Measurements from ENCODE around the gene MUSK.

MUSK gene

DNA sequence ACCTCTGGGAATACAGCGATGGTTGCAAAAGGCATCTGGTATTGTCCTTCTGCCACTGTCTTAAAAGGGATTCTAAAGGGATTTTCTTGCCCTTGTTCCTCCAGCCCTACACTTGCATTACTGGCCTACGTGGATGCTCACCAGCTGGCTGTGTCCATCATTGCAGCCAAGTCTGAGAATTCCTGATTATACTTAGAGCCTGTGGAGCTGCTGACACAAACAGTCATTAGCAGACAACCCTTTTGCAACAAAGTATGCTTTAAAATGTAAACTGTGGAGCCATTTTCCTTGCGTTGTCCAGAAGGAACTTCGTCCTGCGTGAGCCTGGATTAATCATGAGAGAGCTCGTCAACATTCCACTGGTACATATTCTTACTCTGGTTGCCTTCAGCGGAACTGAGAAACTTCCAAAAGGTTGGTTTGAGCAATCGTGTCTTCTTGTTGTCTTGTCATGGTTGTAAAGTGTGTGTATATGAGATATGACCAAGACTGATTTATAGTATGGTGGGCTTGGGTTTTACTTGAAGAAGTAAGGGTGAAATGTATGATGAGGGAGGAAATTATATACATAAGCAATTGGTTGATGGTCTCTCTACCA lies at the start of gene MUSK:
Gene MUSK, plus strand, starts transcription at position 222 of the 598 bp plus-strand sequence. Its CDS starts 114 bp downstream, at position 336.
- no peak for DNase-seq (ENCODE audit: low spot score)

DNA sequence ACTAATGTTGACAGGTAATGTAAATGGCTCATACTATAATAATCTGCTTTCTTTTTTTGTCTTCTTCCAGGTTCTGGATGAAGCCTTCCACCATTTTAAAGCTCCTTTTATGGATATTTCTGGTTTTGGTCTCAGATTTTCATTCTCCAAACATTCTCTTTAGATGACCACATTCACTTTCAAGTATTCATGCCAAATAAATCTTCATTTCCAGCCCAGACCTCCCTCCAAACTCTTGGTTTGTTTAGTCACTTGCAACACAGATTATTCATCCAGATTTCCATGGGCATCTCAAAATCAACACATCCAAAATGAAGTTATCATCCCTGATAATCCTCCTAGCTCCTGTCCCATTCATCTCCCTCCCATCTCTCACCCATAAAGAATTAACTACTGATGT lies 48.8 kb upstream of the MUSK start:
- DNase-seq (ENCODE audit: low spot score) = no peak

DNA sequence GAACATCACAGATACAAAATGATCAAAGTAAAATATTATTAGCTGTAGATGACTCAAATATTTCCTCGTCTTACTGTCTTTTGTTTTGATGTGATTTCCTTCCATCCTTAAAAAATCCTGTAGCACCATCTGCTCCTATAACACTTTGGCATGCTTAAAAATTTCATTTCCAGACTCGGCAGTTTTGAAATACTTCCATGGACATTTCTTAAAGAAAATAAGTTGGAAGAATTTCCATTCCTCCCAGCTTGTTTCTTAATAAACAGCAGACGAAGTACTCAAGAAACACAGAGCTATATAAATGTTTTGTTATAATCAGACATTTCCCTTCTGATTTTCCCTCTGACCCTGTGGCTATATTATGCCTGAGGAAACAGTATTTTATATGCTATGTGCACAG lies 47.9 kb upstream of the MUSK start:
- DNase-seq (ENCODE audit: low spot score) = no peak

DNA sequence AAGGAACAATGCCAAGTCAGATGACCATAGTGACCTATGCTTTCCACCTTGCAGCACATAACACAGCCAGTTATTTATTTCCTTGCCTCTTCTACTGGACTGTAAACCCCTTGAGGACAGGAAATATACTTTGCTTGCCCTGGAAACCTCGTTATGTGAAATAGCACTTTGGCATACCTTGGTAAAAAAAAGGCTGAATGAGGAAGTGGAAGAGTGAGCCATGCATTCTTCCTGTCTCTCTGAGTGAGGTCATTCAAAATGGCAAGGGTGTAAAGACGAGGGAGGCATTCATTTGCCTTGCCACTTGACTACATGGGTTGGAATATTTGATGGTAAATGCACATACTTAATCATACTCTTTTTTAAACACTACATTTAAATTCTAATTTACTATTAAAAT lies 46.2 kb upstream of the MUSK start:
- no peak for DNase-seq (ENCODE audit: low spot score)

DNA sequence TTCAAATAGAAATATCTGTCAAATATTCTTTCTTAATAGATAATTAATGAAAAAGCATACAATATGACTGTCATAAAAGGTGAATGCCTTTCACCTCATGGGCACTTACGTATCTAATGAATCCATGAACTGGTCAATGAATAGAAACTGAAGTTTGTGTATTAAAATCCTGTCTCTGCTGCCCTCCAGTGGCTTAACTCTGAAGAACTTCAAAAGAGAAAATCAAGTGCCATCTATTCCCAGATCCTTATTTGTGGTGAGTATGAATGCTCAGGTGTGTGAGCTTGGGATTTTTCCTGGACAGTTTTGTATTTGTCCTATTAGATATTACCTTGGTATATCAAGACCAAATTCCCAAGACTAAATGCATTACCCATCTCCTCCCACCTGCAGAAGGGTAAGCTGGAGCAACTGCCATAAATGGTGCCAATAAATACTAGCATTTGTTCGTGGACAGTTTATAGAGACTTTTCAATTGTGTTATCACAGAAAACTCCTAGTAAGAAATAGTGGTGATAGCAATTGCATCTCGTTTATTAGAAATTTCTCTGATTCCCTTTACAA lies 45.0 kb upstream of the MUSK start:
- peak; percentile 88 for DNase-seq (ENCODE audit: low spot score)

DNA sequence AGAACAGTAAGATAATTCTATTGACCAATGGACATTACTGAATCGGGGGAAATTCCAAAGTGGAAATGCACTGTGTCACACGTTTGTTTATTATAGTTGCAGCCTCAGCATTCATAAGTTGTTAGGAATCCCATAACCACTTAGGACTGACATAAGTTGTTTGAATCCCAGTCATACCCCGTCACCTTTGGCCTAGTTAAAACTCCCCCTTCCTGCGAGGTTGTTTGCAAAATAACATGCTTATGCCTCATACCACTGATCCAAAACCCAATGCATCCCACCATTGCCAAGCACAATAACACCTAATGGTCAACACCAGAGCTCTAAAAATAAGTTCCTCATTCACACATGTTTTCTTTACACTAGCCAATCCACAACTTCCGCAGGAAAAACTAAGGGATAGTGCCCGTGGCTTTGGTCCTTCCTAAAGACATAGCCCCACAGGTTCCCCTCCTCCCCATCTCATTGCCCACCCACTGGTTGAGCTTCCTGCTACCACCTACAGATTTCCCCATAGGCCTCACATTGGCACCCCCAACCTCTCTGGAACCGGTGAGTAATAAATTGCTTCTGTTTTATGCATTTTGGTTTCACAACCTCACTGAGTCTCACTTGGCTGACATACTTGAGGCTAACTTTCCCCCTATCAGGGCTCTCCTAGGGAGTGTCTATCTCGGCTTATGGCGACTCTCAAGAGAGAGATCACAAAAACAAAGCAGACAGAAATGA lies 42.3 kb upstream of the MUSK start:
- DNase-seq (ENCODE audit: low spot score) = no peak

DNA sequence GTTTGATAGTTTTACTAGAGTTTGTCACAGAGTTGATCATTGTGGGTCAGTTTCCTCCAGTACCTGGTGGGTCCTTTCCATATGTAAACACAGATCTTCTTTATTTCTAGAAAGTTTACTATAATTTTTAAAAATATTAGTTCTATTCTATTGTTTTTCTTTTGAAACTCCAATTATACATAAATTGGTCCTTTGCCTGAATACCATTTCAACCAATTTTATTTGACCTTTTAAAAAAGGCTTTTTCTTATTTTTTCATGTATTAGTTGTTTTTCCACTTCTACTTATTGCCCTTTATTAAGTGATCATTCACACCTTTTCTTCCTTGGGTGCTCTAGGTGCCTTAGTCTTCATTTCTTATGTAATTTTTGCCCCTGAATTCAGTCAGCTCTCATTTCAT lies 33.0 kb upstream of the MUSK start:
- no peak for DNase-seq (ENCODE audit: low spot score)

DNA sequence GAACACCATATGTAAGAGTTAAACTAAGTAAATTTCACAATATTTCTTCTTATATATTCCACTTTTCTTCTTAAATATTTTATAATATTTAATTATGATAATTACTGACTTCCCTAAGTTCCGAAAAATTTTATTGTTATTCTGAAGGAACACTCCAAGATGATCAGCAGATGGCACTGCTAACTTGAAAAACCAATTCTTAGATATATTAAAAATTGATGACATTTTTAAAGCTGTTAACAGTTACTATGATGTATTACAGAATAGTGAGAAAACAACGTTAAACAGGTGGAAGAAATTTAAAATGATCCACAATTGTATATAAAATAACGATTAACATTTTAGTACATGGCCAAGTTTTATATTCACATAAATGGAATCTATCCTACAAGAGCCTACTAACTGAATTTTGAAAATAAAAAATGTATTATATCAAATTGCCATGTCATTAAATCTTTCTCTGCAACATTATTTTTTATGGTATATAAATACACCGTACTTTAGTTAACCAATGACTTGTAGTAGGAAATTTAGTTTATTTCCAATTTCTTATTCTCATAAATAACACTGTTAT lies 30.1 kb upstream of the MUSK start:
- peak; percentile 62 for DNase-seq (ENCODE audit: low spot score)

DNA sequence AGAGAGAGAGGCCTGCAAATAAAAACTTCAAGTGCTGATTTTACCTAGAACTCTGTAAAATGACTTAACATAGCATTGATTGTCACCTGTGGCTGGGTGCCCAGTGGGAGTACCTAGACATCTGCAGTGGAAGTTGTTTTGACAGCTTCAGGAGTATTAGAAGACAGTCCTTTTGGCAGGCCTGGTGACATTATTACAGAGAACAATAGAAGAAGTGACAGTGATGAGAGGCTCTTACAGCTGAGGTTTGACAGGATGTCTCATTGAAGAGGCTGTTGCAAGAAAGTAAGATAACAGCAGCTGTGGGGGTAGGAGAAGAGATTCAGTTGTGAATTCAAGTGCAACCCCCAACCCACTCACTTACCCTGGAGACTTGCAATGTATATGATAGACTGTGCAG lies 27.9 kb upstream of the MUSK start:
- DNase-seq (ENCODE audit: low spot score) = peak; percentile 59

DNA sequence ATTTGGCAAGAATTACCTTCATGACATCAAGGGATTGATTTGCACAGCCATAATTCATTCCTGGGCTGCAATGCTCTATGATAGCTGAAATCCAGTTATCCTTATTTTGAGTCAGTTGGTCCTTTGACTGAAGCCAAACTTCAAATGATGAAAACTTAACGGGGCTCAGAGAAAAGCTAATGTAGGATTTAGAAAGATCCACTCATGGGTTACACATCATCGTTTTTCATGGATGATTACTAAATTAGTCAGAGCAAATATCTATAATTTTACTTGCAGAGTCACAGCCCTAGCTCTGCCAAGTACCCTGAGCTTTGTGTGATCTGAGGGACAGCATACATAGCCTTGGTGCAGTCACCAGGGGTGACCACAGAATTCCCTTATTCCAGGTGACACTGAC lies 27.3 kb upstream of the MUSK start:
- no peak for DNase-seq (ENCODE audit: low spot score)

DNA sequence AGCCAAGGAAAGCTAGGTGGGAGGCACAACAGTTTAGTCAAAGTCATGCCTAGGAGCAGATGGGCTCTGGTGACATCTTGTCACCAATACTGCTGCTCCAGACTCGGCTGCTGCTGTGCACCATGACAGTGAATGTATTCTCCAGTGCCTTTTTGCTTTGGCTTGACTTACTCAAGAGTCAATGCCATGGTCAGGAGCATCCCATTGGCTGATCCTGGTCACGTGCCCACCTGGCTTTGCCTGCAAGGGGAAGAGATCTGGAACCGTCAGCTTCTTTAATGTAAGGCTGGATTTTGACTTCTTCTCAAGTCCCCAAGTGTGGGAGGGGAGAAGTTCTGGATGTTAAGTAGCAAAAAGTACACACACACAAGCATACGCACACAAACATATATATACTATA lies 19.9 kb upstream of the MUSK start:
- DNase-seq (ENCODE audit: low spot score) = no peak

DNA sequence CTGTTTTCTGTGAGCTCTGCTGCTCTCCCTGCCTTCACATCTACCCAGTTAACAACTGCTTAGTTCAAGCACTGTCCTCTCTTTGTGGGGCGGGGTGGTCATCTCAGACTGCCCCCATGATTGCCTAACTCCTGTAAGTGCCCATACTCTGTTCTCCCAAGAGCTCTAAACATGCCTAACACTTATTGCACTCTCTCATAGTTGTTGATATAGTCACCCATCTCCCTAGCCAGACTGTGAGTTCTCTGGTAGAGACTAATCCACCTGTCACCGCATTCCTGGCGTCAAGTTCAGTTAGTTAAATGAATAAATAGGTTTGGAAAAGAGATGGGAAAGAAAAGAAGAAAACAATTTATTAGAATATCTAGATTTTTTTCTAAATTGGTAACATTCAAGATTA lies 18.3 kb upstream of the MUSK start:
- no peak for DNase-seq (ENCODE audit: low spot score)

DNA sequence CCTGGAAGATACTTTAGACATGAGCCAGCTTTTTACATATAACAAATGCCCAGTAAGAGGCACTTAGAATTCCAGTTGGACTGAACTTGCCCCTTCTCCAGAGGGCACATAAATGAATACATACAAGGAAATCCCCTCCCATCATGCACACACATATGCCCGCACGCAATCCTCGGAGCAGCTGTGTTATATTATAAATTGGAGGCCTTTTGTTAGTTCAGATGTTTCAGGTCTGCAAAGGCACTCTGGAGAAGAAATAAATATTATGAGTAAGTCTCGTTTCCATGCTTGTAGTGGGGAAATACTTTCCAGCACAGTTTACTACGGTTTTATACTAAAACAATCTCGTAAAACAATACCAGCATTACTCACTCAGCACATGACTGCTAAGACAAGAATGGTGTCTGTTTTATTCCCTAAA lies 17.6 kb upstream of the MUSK start:
- peak; percentile 92 for DNase-seq (ENCODE audit: low spot score)

DNA sequence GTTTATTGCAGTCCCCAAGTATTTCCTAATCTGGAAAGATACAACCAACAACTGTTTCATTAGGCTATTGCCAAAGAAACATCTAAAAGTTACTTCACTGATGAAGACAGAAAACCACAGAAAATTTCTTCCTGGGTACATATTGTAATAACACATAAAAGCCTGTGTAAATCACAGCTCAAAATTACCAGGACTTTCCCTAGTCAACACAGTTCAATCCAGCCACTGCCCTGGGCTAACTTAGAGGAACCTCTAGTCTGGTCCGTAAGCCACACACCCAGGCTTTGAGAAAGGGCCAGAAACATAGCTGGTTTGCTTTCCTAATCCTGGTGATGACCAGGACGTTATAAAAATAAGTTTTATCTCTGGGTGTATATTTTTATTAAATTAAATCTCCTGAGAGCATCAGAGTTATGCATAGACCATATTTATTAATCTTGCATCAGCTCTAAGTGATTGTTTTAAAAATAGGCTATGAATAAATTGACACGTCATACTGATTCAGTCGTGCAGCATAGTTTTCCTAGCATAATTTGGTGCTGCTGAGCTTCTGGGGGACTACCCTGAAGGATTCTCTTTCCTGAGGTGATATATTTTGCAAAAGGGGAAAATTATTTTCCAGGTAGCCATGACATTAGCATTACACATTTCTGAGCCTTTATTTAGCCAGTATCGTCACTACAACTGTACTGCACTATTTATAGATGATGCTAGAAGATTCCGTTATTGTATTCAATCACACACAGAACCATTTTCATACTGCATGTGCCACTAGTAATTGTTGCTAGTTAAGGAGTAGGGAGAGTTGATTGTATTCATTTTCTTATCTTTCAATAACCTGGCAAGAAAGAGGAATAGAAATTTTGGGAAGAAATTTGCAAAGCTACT lies 12.6 kb upstream of the MUSK start:
- no peak for DNase-seq (ENCODE audit: low spot score)

DNA sequence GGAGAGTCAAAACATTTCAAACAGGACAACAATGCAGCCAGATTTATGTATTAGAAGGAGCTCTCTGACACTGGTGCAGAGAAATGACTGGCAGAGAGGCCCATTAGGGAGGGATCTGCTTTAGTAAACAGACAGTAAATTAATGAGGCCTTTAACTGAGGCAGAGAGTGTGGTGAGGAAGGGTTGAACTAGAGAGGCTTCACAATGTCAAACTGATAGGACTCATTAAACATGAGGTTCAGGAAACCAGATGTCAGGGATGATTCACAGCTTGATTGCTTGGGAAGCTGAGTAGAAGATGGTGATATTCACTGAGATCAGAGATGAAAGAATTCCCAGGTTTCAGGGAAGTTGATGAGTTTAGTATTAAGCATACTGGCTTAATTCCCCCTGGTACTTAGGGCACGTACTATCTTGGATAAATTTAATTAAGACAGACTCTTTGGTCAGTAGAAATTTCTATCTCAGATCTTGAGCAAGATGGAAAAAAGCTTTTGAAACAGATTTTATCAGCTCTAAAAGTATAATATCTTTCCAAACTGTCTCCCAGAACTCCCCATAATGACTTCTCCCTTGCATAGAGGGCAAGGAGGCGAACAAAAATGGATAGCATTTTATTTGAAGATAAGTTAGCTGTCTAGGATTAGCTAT lies 8.6 kb upstream of the MUSK start:
- no peak for DNase-seq (ENCODE audit: low spot score)

DNA sequence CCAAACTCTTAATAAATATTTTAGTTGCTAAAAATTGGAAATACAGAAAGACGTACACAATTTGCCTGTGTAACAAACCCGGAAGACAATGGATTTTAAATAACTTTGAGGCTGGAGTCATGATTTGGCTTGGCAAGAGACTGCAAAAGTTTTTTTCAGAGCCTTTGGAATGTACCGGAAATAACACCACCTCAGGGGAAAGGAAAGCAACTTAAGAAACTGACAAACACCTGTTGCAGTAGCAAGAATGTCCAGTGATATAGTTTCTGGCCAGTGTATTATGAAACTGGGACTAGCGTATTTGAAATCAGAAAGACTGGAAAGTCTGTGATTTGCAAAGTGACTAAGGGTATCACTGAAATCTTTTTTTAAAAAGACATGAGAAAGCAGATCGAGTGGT lies 842 bp downstream of the MUSK start:
- no peak for DNase-seq (ENCODE audit: low spot score)

DNA sequence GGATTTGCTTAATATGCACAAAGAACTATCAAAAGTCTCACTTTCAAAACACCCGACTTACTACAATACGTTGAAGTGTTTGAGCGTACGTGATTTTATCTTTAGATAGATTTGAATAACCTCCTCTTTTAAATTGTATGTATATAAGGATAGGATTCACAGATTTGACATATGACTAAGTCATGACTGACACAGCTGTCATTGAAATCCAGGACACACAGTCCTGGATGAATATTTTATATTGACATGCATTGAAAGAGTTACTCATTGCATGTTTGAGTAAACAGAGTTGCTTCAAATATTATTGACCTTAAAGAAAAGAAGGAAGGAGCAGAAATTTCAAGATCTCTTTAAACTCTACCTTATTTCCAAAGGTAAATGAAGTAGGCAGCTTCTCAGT lies 3.3 kb downstream of the MUSK start:
- DNase-seq (ENCODE audit: low spot score) = no peak

DNA sequence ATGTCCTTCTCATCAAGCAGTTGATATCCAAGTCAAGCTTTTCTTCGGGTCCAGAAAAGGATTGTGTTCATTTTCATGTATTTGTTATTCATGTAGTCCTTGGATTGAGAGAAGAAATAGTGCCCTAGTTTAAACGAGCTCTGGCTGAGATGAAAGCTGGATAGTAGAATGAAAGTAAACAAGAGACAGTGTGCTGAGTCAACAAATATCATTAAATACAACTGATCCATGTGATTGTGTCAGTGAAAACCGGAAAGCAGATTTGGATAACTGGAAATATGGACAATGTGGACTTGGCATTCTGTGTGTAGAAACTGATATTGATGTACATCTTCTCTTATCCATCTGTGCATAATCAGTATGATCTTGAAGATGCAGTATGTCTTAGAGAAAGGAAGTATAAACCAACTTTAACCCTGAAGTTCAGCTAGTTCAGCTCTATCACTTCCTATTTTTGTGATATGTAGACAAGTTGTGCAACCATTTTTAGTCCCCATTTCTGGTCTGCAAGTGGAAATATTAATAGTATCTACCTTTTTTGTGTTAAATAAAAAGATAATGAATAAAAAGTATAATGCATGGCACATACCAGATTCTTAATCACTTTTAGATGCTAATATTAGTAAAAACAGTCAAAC lies 4.4 kb downstream of the MUSK start:
- DNase-seq (ENCODE audit: low spot score) = no peak

DNA sequence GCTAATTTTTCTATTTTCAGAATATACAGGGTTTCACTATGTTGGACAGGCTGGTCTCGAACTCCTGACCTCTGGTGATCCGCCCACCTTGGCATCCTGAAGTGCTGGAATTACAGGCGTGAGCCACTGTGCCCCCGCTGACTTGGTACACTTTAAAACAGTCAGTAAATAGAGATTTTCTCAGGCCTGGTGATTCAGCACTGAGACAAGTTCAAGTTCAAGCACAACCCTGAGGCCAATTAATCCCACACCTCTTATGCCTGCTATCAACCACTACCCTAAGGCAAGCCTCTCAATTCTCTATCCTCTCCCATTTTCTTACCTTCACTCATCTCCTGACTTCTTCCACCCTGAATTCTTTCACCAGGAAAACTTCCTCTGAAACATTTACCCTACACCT lies 18.9 kb downstream of the MUSK start:
- no peak for DNase-seq (ENCODE audit: low spot score)

DNA sequence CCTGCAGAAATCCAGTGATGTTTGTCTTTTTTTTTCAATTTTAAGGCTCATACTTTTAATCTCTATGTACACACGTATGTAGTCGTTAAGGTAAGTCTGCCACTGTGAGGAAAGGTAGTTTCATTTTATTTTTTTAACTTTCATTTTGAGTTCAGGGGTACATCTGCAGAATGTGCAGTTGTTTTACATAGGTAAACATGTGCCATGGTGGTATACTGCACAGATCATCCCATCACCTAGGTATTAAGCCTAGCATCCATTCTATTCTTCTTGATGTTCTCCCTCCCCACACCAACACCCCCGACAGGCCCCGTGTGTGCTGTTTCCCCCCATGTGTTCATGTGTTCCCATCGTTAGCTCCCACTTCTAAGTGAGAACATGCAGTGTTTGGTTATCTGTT lies 19.7 kb downstream of the MUSK start:
- DNase-seq (ENCODE audit: low spot score) = no peak

DNA sequence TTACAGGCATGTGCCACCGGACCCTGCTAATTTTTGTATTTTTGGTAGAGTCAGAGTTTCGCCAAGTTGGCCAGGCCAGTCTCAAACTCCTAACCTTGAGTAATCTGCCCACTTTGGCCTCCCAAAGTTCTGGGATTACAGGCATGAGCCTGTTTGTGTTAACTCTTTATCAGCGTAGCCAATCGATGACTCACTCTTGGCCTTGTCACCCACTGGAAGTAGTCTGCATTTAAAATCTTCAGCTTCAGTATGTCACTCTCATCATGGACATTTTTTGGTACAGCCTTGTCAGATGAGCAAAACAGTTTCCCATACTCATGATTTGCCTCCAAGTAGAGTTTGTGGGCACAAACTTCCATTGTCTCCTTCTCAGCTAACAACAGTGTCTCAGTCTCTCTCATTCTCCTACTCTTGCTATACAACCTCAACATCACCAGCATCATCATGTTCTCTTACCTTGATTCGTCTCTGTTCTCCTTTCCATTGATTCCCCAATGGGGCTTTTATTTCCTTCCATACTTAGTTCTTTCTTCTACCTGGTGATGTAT lies 22.5 kb downstream of the MUSK start:
- DNase-seq (ENCODE audit: low spot score) = no peak

Data from pons (tissue), 1 donor.